NCI-H128 (cell line): ENCODE results near the gene CBFA2T3.
"Not testable (repeated sequence)": the region's sequence is repeated elsewhere in the genome, so short reads cannot be mapped to it uniquely, and the experiment has no call there.

ENCODE experiments used
- DNase-seq: peaks from one replicate; lab custom pipeline; 2025; ENCODE audit not compliant: unreplicated experiment; lab: John Stamatoyannopoulos, UW

The CBFA2T3 gene

DNA sequence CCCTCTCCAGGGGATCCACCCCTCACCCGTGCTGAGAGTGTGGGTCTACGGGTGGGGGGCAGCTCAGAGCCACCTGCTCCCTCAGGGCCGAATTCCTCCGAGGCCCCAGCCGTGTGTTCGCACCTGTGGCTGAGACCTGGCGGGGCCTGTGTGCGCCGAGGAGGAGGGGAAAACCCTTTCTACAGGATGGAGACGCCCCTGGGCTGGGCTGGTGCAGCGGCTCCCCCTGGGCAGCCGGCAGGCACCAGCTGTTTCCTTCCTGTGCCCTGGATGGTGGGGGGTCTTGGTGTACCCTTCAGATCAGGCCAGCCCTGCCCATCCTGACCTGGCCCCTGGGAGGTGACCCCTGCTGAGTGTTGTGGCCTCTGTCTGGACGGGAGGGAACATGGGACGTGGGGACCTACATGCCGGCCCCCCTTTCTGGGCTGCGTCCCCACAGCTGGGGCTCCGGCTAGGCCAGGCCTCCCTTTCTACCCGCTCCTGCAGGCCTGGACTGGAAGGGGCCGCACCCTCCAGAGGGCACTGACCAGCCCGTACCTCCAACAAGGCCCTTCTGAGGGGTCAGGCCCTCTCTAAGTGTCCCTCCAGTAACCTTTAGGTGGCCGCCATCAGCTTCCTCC, 82.2 kb downstream of the CBFA2T3 start:
- no peak for DNase-seq

GRCh38 chr16:88894266-88894665, 82.7 kb downstream of the CBFA2T3 start:
- not testable (repeated sequence) for DNase-seq

GRCh38 chr16:88893127-88893968, 83.7 kb downstream of the CBFA2T3 start:
- DNase-seq, result no peak

DNA sequence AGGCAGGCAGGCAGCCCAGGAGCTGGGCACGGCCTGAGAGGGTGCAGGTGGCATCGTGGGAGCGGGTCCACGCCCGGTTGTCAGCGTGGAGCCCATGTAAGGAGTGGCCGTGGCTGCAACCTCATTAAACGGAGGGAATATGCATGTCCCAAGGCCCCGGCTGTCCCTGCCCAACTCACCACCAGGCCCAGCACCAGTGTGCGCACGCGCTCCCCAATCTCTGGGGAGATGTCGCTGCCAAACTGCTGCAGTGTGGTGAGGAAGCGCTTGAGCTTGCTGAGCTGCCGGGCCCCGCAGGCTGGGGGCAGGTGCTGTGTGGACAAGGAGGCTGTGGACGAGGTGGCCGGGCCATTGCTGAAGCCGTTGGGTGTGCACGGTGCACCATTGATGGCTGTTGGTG, 84.9 kb downstream of the CBFA2T3 start:
- no peak for DNase-seq

- DNase-seq, result no peak
These were observed 85.9 kb downstream of the CBFA2T3 start for GRCh38 chr16:88891083-88891482.

- not testable (repeated sequence) for DNase-seq
These were observed 87.2 kb downstream of the CBFA2T3 start for GRCh38 chr16:88889702-88890352.

- DNase-seq, result no peak
These were observed 88.3 kb downstream of the CBFA2T3 start for GRCh38 chr16:88888461-88889387.

GRCh38 chr16:88888057-88888456, 89.0 kb downstream of the CBFA2T3 start:
- no peak for DNase-seq

- DNase-seq, result no peak
These were observed 90.0 kb downstream of the CBFA2T3 start for GRCh38 chr16:88886845-88887521.

- DNase-seq, result no peak
These were observed 90.6 kb downstream of the CBFA2T3 start for GRCh38 chr16:88886420-88886844.

DNA sequence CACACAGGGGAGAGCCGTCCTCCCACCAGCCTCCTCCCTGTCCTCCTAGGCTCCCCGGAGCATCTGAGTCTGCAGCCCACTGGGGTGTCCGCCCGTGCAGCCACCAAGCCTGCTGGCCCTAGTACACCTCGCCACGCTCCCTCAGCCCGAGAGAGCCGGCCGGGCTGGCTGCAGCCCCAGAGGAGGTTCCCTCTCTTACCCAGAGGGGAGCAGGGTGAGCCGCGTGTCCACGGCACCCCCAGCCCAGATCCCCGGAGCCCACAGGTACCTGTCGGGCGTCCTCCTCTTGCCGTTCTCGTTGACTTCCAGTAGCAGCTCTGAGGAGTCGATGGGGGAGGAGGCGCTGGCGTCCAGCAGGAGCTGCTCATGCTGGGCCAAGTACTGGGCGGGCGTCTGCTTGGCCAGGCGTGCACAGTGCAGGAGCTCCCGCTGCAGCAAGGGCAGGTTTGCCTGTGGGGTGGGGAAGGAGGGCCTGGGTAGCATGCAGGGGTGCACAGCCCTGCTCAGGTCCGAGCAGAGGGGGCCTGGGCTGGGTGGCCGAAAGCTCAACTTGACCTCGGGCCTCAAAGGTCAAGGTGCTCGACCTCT, 91.2 kb downstream of the CBFA2T3 start:
- DNase-seq, result no peak

DNA sequence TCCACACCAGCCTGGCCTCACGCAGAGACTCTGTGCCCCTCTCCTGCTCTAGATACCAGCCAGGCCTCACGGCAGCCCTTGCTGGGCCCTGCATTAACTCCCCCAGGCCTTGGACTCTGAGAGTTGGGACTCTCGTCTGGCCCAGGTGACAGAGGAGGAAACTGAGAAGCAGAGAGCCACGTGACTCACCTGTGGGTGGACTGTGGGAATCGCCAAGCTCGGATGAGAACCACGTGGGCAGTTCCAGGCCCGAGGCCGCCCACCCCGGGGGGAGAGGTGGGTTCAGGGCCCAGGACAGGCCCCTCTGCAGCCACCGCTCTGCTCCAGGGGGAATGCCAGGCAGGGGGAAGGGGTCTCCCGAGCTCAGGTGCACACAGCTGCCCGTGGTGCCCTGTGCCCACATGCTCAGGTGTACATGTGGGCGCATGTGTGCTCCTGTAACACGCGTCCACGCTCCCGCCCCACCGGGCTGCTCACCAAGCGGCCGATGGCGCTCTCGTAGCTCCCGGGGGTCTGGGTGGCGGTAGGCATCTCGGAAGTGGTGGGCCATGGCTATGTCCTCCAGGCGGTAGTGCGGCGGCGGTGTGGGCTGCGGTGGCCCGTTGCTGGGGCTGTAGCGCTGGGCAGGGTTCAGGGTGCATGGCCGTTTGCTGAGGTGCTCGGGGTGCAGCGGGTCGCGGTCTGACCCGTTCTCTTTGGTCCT, 92.3 kb downstream of the CBFA2T3 start:
- DNase-seq, result no peak

DNA sequence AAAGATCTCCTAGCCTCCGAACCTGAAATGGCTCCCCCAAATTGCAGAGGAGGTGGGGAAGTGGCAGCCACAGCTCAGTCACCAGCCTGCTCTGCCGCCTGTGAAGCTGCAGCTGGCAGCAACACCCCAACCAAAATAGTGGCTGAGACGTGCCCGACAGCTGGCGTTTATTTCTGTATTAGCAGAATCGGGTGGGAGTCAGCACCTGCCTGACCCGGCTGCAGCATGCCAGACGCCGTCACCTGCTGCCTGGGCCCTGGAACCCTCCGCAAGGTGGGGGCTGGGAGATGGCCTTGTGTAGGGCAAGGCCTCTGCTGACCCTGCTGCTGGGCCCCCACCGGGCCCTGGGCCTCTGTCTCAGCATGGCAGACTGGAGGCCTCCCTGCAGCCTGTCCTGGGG, 93.1 kb downstream of the CBFA2T3 start:
- DNase-seq, result no peak

- DNase-seq, result no peak
These were observed 93.7 kb downstream of the CBFA2T3 start for GRCh38 chr16:88883117-88883895.

DNA sequence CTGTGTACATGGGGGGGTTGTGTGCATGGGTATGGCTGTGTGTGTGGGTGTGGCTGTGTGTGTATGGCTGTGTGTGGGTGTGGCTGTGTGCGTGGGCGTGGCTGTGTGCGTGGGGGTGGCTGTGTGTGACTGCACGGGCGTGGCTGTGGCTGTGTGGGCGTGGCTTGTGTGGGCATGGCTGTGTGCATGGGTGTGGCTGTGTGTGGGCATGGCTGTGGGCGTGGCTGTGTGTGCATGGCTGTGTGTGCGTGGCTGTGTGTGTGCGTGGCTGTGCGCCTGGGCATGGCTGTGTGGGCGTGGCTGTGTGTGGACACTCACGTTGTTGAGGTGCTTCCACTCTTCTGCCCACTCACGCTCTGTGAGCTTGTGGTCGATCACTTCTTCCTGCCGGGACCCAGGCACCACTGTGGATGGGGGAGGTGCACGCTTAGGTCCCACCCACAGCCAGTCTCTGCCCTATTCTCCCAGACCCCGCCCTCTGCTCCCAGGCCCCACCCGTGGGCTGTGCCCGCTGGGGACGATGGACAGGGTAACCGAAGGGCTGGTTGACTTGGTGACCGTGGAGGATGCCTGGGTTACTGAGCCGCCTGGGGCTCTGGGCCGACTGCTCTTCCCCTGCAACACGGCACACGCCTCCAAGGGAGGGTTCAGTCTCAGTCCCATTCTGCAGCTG, 94.5 kb downstream of the CBFA2T3 start:
- no peak for DNase-seq

GRCh38 chr16:88881675-88882357, 95.2 kb downstream of the CBFA2T3 start:
- no peak for DNase-seq

GRCh38 chr16:88881007-88881615, 95.9 kb downstream of the CBFA2T3 start:
- no peak for DNase-seq
